ENCODE data around the gene TOMM6.

TOMM6 gene

GRCh38 chr6:41789390-41789724 is 1.9 kb downstream of the TOMM6 start:
- Histone ChIP-seq H3K4me2 (ENCODE audit: low read length) (no peak overlapping the region), H2AFZ (ENCODE audit: low read depth, low read length) (no peak overlapping the region), H4K20me1 (ENCODE audit: insufficient read depth, low read length) (no peaks in the 10 kb centered on the region), H3K36me3 (replicated peaks; ENCODE audit: low read depth, low read length) (peaks cover 37% of the 10 kb centered on the region), H3K4me1 (ENCODE audit: low read length) (peaks cover 19% of the 10 kb centered on the region), H3K4me3 (ENCODE audit: low read length) (no peak overlapping the region), H3K9me3 (ENCODE audit: insufficient read depth, low read length) (no peaks in the 10 kb centered on the region), H3K9ac (ENCODE audit: low read length) (no peak overlapping the region), H3K27me3 (ENCODE audit: low read depth, low read length) (no peaks in the 10 kb centered on the region), H3K79me2 (ENCODE audit: low read length) (peaks cover 29% of the 10 kb centered on the region), H3K27ac (ENCODE audit: low read length) (no peak overlapping the region)
- no peak for TF ChIP-seq EZH2phosphoT487 (IDR thresholded peaks at IDR 0.05; ENCODE audit: low read depth)
- no peak for TF ChIP-seq CTCF (IDR thresholded peaks at IDR 0.05; ENCODE audit: low read depth, low read length)

GRCh38 chr6:41790045-41790444 is 2.6 kb downstream of the TOMM6 start:
- Histone ChIP-seq H3K36me3 (replicated peaks; ENCODE audit: low read depth, low read length) (peaks cover 41% of the 10 kb centered on the region), H3K4me1 (ENCODE audit: low read length) (peaks cover 12% of the 10 kb centered on the region), H2AFZ (ENCODE audit: low read depth, low read length) (no peak overlapping the region), H3K9ac (ENCODE audit: low read length) (no peak overlapping the region), H3K4me2 (ENCODE audit: low read length) (no peak overlapping the region), H3K27me3 (ENCODE audit: low read depth, low read length) (no peaks in the 10 kb centered on the region), H3K27ac (ENCODE audit: low read length) (no peak overlapping the region), H3K4me3 (ENCODE audit: low read length) (no peak overlapping the region), H3K79me2 (ENCODE audit: low read length) (peaks cover 29% of the 10 kb centered on the region), H3K9me3 (ENCODE audit: insufficient read depth, low read length) (no peaks in the 10 kb centered on the region), H4K20me1 (ENCODE audit: insufficient read depth, low read length) (no peaks in the 10 kb centered on the region)
- no peak for TF ChIP-seq EZH2phosphoT487 (IDR thresholded peaks at IDR 0.05; ENCODE audit: low read depth)
- no peak for TF ChIP-seq CTCF (IDR thresholded peaks at IDR 0.05; ENCODE audit: low read depth, low read length)

GRCh38 chr6:41791305-41791704 is 3.8 kb downstream of the TOMM6 start:
- Histone ChIP-seq H3K79me2 (ENCODE audit: low read length) (peaks cover 29% of the 10 kb centered on the region), H2AFZ (ENCODE audit: low read depth, low read length) (no peak overlapping the region), H4K20me1 (ENCODE audit: insufficient read depth, low read length) (no peaks in the 10 kb centered on the region), H3K9ac (ENCODE audit: low read length) (no peak overlapping the region), H3K27ac (ENCODE audit: low read length) (no peak overlapping the region), H3K4me1 (ENCODE audit: low read length) (0 out of 2 replicates have a peak, but pooled peaks cover 2% of the 10 kb centered on the region), H3K4me3 (ENCODE audit: low read length) (no peak overlapping the region), H3K4me2 (ENCODE audit: low read length) (no peak overlapping the region), H3K27me3 (ENCODE audit: low read depth, low read length) (no peaks in the 10 kb centered on the region), H3K36me3 (replicated peaks; ENCODE audit: low read depth, low read length) (peaks cover 49% of the 10 kb centered on the region), H3K9me3 (ENCODE audit: insufficient read depth, low read length) (no peaks in the 10 kb centered on the region)
- TF ChIP-seq CTCF (IDR thresholded peaks at IDR 0.05; ENCODE audit: low read depth, low read length) = no peak
- no peak for TF ChIP-seq EZH2phosphoT487 (IDR thresholded peaks at IDR 0.05; ENCODE audit: low read depth)

- no peak for TF ChIP-seq CTCF (IDR thresholded peaks at IDR 0.05; ENCODE audit: low read depth, low read length)
- no peak for TF ChIP-seq EZH2phosphoT487 (IDR thresholded peaks at IDR 0.05; ENCODE audit: low read depth)
- no peak overlapping the region for H3K4me3 ChIP-seq (ENCODE audit: low read length)
These were observed 4.5 kb downstream of the TOMM6 start for GRCh38 chr6:41791984-41792383.

More at GRCh38 chr6:41791984-41792383, 4.5 kb downstream of the TOMM6 start:
- Histone ChIP-seq H3K27me3 (ENCODE audit: low read depth, low read length) (no peaks in the 10 kb centered on the region), H4K20me1 (ENCODE audit: insufficient read depth, low read length) (no peaks in the 10 kb centered on the region), H3K27ac (ENCODE audit: low read length) (no peak overlapping the region), H3K79me2 (ENCODE audit: low read length) (peaks cover 29% of the 10 kb centered on the region), H3K36me3 (replicated peaks; ENCODE audit: low read depth, low read length) (peaks cover 52% of the 10 kb centered on the region), H3K9me3 (ENCODE audit: insufficient read depth, low read length) (no peaks in the 10 kb centered on the region), H2AFZ (ENCODE audit: low read depth, low read length) (no peak overlapping the region), H3K4me2 (ENCODE audit: low read length) (no peak overlapping the region), H3K9ac (ENCODE audit: low read length) (no peak overlapping the region), H3K4me1 (ENCODE audit: low read length) (0 out of 2 replicates have a peak, but pooled peaks cover 2% of the 10 kb centered on the region)
